GM12874 (cell line): ENCODE results near the gene RPRD1A.

Experiments used
- TF ChIP-seq, protein P1 (sequence below): IDR thresholded peaks from 2 replicates; pipeline ENCODE4 v1.5.1; 2011; ENCODE audit warnings: low read depth, mild to moderate bottlenecking, control low read depth, low read length, moderate library complexity; ENCODE audit not compliant: insufficient read depth

Gene RPRD1A

DNA sequence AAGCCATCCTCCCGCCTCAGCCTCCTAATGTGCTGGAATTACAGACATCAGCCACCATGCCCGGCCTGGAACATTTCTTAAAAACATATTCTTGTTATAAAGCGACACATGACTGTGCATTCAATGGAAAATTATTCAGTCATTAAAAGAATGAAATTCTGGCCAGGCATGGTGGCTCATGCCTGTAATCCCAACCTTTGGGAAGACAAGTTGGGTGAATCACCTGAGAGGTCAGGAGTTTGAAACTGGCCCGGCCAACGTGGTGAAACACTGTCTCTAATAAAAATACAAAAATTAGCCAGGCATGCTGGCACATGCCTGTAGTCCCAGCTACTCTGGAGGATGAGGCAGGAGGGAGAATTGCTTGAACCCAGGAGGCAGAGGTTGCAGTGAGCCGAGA, 21.6 kb upstream of the RPRD1A start:
- TF ChIP-seq, protein P1, sequence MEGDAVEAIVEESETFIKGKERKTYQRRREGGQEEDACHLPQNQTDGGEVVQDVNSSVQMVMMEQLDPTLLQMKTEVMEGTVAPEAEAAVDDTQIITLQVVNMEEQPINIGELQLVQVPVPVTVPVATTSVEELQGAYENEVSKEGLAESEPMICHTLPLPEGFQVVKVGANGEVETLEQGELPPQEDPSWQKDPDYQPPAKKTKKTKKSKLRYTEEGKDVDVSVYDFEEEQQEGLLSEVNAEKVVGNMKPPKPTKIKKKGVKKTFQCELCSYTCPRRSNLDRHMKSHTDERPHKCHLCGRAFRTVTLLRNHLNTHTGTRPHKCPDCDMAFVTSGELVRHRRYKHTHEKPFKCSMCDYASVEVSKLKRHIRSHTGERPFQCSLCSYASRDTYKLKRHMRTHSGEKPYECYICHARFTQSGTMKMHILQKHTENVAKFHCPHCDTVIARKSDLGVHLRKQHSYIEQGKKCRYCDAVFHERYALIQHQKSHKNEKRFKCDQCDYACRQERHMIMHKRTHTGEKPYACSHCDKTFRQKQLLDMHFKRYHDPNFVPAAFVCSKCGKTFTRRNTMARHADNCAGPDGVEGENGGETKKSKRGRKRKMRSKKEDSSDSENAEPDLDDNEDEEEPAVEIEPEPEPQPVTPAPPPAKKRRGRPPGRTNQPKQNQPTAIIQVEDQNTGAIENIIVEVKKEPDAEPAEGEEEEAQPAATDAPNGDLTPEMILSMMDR, result no peak

DNA sequence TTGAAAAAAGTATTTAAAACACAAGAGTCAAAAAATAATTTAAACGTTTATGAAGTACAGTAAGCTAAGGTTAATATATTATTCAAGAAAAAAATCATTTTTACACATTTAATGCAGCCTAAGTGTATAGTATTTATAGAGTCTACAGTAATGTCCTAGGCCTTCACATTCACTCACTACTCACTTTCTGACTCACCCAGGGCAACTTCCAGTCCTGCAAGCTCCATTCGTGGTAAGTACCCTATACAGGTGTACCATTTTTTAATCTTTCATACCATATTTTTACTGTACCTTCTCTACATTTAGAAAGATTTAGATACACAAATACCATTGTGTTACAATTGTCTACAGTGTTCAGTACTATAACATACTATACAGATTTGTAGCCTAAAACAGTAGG, 20.9 kb upstream of the RPRD1A start:
- TF ChIP-seq, protein P1, result no peak

DNA sequence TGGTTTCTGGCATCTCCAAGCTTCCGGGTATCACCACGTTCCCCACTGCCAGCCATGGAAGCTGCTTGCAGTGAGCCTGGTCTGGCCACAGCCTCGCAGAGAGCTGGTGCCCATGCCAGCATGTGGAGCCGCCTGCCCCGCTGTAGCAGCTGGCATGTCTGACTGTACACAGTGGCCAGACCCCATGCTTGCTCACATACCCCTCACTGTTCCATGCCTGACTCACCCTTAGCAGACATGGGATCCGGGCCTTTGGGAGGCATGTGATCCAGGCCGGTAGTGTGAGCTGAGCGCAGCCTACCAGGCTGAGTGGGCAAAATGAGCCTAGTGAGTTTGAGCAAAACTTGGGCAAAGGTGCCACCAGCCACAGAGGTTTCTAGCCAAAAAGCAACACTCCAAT, 18.8 kb upstream of the RPRD1A start:
- TF ChIP-seq, protein P1, result no peak

DNA sequence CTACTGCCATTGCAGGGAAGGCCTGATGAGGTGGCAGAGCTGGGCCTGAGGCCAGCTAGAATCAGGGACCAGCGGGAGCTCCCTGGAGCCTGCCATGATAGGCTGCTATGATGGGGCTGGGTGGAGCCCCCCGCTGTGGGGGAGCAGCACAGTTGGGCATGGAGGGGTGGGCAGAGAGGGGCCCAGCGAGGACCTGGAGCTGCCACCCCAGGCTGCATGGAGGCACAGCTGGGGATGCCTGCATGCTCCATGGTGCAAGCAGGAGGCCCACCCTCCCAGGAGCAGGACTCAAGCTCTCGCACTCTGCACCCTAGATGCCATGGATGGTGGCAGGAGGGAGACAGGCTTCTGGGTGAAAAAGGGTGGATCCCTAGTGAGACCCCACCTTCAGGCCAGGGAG, 17.8 kb upstream of the RPRD1A start:
- TF ChIP-seq, protein P1, result no peak

DNA sequence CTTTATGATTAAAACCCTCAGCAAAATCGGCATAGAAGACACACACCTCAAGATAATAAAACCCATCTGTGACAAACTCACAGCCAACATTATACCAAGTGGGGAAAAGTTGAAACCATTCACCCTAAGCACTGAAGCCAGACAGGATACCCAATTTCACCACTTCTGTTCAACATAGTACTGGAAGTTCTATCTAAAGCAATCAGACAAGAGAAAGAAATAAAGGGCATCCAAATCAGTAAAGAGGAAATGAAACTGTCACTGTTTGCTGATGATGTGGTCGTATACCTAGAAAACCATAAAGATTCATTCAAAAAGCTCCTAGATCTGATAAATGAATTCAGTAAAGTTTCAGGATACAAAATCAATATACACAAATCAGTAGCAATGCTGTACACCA, 16.4 kb upstream of the RPRD1A start:
- TF ChIP-seq, protein P1, result no peak

DNA sequence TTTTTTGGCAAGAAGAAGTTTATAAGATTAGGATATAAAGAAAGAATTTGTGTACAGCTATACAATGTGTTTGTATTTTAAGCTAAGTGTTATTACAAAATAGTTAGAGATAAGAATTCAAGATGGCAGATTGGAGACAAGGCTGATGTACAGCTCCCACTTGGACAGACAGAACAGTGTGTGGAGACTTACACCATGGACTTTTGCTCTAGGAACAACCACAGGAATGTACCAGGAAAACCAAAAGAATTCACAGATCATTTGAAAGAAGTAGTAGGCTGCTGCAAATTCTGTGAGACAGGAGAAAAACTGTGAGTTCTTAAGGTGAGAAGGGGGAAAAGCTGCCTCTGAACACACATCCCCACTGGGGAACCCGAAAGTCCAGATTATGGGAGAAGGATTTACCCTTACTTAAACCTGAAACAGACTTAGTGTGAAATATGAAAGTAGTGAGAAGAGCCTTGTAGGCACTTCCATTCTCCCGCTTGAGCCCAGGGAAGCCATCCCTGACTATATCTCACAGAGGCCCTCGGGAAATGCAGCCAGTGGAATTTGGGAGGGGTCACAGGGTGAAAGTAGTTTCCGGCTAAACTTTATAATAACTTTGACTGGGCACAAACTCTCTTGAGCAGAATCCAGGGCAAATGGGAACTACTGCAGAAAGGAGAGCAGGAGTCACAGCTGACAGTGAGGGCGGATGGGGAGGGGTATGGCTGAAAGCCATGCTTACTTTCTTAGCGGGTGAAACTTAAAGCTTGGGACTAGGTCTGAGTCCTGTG, 11.6 kb upstream of the RPRD1A start:
- TF ChIP-seq, protein P1, result no peak

DNA sequence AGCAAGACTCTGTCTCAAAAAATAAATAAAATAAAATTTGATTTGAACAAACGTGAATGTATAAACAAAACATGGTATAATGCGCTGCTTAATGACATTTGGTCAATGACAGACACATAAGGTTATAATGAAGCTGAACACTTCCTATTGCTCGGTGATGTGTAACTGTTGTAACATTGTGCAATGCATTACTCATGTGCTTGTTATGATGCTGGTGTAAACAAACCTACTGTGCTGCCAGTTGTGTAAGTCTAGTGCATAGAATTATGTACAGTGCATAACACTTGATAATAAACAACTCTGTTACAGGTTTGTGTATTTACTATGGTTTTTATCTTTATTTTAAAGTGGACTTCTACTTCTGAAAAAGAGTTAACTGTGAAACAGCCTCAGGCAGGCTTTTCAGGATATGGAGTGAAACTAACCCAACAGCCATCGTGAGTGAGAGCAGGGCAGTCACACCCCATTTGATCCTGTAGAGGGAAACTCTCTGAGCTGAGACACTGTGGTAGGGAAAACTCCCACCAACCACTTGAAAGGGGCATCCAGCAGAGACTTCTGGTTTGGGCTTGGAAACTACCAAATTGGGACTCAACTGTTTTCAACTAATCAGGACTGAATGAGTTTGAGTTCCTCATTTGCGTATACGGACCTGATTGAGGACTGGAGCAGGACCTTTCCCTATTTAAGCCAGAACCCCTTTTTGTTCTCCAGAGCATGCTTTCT, 8.7 kb upstream of the RPRD1A start:
- TF ChIP-seq, protein P1, result no peak
